Stimulated activated CD4-positive, alpha-beta T cell treated with anti-CD3 and anti-CD28 coated beads, Interleukin-2, amount 100 ng/mL, for 24 hours (primary cell): Measurements from ENCODE around the gene PRKN.

ENCODE experiments used
- DNase-seq, 2 donors: peaks; one replicate each; pipeline ENCODE4 v3.0.0-alpha.2; 2020

PRKN gene

DNA sequence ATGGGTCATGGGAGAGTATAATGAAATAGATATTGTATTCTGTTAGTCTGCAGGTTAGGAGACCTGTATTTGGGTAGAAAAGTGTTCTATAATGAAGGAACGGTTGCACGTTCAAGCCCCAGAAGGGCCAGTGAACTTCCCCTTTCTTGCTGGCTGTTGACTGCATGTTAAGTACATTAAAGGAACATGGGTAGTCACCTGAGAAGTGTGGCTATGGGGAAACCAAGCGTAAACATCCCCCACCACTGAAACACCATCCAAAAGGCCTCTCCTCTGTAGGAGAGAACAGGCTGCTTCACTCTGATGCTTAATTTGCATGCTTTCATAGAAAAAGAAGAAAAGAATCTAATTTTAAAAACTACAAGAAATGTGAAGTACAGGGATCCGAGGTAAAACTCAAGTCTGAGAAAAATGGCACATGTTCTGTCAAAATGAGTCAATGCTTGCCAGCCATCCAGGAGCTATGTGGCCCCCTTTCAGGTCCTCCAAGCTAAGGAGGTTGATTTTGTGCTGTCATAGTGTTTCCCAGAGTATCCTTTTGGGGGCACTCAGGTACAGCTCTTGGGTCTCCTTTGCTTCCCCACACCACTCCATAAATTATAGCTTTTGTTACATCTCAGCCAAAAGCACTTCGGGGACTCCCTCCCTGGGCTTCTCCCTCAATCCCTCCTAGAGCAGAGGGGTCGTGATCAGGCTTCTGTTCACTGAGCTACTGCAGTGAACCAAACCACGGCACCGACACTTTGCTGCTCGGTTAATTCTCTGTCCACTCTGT lies 1170.0 kb downstream of the PRKN start:
- no peak for DNase-seq

DNA sequence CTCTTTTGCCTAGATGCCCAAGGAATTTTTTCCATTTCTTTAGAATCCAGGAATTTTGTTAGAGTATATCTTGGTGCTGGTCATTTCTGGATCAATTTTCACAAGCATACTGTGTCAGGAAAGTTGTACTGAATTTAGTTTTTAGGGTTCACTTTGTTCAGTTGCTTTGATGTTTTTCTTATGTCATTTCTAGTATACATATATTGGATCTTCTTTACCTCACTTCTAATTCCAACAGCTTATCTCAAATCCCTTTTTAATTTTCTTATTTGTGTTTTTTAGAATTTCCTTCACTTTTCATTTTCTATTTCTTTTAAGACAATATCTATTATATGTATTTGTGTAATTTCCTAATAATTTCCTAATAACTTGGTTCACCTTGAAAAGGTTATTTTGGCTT lies 1172.7 kb downstream of the PRKN start:
- DNase-seq = no peak

DNA sequence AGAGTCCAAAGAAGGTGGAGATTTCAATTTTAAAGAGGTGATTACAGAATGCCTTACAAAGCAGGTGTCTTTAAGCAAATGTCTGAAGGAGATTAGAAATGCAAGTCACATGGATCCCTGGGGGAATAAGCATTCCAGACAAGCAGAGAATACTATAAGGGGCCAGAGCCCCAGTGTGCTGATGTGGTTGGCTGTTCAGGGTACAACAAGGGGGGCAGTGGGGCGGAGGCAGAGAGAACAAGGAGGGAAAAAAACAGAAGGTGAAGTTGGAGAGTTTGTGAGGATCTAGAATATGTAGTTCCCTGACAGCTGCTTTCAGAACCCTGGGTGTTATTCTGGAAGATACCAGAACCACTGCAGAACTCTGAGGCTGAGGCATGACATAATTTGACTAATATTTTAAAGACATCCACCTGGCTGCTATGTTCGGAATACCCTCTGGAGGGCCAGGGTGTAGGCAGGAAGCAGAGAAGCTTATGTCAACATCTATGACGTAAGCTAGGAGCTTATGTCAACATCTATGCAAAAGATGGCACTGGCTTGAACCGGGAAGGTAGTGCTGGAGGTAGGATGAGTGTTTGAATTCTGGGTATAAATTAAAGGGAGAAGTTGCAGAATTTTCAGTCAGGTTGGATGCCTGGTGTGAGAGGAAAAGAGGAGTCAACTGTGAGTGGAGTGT lies 1177.5 kb downstream of the PRKN start:
- no peak for DNase-seq

- DNase-seq = no peak
These were observed 1178.8 kb downstream of the PRKN start for GRCh38 chr6:161548713-161549296.

GRCh38 chr6:161547617-161548016 lies 1179.9 kb downstream of the PRKN start:
- no peak for DNase-seq

DNA sequence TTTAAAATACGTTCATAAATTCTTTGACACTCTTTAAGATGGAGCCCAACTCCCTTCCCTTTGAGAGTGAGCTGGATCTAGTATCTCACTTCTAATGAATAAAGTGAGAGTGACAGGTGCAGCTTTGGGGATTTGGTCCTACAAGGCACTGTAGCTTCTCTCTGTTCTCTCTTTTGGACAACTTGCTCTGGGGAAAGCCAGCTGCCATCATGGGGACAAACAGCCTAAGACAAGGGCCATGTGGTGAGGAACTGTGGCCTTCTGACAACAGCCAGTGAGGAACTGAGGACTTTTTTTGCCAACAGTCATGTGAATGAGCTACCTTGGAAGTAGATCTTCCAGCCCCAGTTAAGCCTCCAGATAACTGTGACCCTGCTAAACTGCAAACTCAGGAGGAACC lies 1180.9 kb downstream of the PRKN start:
- no peak for DNase-seq

DNA sequence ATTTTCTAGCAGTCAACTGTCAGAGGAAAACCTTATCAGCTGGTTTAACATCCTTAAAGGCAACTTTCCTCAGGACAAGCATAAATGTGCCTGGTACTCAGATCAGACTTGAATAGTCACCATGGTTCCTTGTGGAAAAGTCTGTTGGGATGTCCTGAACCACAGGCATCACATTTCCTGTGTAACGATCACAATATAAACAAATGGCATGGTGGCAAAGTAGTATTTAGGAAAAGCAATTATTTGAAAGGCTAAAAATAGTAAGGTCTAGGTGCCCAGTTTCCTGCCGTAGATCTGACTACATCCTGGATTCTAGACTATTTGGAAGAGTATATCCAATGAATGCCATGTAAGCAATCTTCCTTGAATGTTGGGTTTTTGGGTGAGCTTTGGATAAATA lies 1181.8 kb downstream of the PRKN start:
- no peak for DNase-seq

GRCh38 chr6:161544801-161545480 lies 1182.6 kb downstream of the PRKN start:
- no peak for DNase-seq

DNA sequence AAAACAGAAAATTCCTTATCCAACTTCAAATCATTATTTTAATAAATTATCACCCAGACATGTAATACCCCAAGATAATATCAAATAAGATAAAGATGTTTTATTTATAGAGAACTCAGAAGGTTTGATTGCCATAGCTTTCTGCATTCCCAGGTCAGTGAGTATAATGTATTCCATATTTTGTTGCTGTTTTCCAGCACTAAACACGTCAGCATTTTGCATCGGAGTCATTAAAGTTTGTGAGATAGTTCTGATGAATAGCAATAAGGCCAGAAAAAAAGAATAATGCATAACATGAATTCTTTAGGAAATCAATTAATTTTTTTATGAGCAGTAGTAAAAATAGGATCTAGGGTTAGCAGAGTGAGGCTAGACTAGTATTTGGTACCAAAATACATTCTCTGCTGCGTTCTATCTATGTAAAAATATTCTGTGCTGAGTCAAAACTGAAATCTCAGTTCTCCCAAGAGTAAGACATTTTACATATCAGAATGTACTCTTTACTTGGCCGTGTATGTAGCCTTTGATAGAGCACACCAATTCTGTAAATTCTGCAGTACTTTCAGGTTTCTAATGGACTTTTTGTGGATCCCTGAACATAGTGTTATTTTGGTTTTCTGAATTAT lies 1183.8 kb downstream of the PRKN start:
- DNase-seq = no peak

- no peak for DNase-seq
These were observed 1185.1 kb downstream of the PRKN start for GRCh38 chr6:161542346-161542980.

DNA sequence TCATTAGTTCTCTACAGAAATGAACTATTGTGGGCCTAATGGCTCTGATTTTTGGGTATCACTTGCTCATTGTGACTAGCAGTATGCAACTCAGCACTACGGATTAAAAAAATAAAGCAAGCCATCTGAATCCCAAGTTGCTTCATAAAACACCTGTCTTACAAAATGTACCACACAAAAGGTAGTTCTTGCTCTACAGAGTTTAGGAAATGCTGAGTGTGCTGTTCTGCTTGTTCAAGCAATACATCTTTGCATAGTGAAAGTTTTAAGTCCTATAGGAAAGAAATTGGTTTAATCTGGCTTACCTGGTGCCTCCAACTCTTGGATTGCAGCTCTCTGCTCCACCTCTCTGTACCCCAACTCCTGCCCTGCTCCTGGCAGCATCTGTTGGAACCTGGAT lies 1187.0 kb downstream of the PRKN start:
- no peak for DNase-seq

DNA sequence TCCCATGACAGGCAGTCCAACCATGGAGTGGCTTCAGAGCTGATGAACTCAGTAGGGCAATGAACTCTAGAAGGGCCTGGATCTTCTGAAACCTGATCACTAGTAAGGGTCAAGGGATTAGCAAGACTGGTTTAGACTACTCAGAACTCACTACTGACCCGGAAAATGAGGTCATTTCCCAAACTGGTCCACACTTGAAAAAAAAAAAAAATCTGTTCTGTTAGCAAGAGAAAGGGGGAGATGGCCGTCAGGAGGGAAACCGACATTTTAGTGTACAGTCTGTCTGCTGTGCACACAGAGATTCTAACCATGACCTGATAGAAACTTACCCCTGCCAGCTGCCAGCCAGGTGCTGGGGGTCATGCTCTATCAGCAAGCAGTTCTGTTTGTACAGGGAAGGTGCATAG lies 1191.3 kb downstream of the PRKN start:
- DNase-seq = no peak

GRCh38 chr6:161534264-161534873 lies 1193.2 kb downstream of the PRKN start:
- DNase-seq = no peak

- no peak for DNase-seq
These were observed 1194.3 kb downstream of the PRKN start for GRCh38 chr6:161533266-161533665.

- DNase-seq = no peak
These were observed 1195.0 kb downstream of the PRKN start for GRCh38 chr6:161532536-161532935.

- DNase-seq = no peak
These were observed 1200.8 kb downstream of the PRKN start for GRCh38 chr6:161526794-161527193.

DNA sequence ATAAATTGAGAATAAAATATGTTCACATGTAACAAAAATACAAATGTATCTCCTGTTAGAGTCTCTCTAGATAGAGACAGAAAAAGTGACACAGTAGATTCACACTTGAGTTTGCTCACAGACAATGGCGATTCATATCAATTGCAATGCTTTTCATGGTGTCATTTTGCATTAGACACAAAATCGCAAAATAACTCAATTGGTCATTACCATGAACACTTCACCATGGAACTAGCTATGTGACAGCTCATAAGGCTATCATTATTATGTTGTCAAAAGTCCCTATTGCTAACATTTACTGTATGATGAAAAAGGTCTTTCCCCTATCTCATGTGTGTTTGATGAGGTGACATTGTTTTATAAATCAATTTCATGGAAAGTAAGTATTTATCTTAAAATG lies 1204.2 kb downstream of the PRKN start:
- no peak for DNase-seq

DNA sequence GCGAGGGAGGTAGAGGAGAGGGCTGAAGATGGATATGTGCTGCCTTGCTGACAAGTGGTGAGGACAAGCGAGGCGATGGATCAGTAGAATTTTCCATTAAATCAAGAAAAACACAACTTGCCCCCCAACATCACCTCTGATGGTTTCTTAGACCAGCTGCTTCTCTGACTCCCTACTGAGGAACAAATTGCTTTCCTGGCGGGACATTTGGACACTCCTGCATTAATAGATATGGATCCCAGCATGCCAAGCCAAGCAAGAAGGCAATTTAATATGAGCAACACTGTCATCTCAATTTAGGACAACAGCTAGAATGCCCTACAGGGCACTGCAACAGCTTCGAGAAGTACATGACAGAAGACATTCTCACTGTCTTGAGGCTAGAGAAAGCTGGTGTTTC lies 1205.3 kb downstream of the PRKN start:
- no peak for DNase-seq

DNA sequence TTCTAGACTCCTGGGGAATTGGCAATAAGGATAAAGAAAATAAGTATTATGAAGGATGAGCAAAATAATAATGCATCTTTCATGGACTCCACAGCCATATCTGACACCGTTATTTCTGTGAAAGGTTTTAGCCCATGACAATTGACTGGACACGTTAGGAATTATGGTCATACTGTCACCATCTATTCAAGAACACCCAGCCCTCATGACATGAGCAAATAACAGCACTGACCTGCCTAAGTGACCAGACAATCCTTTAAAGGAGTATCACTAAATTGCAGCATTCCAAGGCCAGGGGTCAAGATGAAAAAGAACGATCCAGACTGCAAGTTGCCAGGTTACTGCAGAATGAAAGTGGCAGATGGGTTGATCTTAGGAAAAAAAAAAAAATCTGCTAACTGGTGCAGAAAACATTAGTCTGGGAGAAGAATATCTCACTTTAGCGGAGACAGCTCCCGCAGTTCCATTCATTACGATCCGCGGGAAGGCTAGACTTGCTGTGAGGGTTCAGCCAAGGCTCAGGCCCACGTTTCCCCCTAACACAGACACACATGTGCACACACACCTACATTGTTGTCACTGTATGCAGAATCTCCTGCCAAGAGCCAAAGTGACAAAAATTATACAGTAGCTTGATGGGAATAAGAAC lies 1216.0 kb downstream of the PRKN start:
- DNase-seq = no peak

DNA sequence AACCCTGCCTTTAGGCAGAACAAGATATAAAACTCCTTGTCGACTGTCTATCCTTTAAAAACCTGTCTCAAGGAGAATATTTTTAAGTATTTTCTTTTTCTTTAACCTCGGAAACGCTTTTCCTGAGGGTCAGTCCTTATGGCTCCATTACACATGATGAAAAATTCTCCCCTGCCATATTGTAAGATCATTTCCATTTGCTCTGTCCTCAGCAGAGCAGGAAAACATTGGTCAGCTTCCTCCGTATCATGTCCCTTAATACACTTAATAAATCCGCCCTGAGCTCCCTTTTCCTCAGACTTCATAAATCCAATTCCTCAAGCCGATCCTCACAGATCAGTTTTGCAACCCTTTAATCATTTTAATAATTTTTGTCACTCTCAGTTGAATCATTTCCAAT lies 1219.2 kb downstream of the PRKN start:
- DNase-seq = no peak

DNA sequence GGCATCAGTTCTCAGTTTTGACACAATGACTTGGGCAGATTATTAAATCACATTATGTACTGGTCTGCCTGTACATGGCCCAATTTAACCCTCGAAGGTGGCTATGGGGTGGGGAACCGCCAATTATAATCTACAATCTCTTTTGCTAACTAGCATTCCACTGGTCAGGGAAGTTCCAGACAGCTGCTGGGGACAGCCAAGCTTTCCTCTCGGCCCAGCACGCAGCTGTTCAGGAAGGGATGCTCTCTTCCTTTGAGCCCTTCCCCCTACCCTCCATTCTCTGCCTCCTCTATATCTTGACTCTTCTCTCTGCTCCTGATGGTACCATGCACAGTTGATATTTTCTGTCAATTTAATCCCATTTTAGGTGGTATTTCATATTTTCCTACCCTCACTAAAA lies 1220.2 kb downstream of the PRKN start:
- no peak for DNase-seq

GRCh38 chr6:161503570-161503969 lies 1224.0 kb downstream of the PRKN start:
- no peak for DNase-seq
